ENCODE results near the gene KRTAP4-3. TPM values are rescaled to one million over a fixed set of nuclear protein-coding genes. Genes with fewer than 3 reads are reported as not detected.
A peak's percentile ranks its signal among the peaks of the same experiment; 100 is the strongest.
"Not testable (repeated sequence)": the region's sequence is repeated elsewhere in the genome, so short reads cannot be mapped to it uniquely, and the experiment has no call there.

KRTAP4-3 gene
- total and polyA plus RNA-seq, 8 donors: not detected

GRCh38 chr17:41153856-41154255, 14.2 kb downstream of the KRTAP4-3 start:
- no peaks in the 10 kb centered on the region for H3K36me3 ChIP-seq
- no peaks in the 10 kb centered on the region for H3K9me3 ChIP-seq
- ATAC-seq (no peak), DNase-seq (no peak), FAIRE-seq (no peak)
- 20 to 21% methylated on average over 2 of the region's 2 CpGs for WGBS, 2 donors
- no peak overlapping the region for H3K4me3 ChIP-seq
- H3K4me1 ChIP-seq: no peaks in the 10 kb centered on the region
- TF ChIP-seq, protein P1, sequence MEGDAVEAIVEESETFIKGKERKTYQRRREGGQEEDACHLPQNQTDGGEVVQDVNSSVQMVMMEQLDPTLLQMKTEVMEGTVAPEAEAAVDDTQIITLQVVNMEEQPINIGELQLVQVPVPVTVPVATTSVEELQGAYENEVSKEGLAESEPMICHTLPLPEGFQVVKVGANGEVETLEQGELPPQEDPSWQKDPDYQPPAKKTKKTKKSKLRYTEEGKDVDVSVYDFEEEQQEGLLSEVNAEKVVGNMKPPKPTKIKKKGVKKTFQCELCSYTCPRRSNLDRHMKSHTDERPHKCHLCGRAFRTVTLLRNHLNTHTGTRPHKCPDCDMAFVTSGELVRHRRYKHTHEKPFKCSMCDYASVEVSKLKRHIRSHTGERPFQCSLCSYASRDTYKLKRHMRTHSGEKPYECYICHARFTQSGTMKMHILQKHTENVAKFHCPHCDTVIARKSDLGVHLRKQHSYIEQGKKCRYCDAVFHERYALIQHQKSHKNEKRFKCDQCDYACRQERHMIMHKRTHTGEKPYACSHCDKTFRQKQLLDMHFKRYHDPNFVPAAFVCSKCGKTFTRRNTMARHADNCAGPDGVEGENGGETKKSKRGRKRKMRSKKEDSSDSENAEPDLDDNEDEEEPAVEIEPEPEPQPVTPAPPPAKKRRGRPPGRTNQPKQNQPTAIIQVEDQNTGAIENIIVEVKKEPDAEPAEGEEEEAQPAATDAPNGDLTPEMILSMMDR (IDR thresholded peaks at IDR 0.05): no peak
- no peaks in the 10 kb centered on the region for H3K27me3 ChIP-seq
- intact Hi-C loops (cut with DNase I): no loop called here
- H3K27ac ChIP-seq: no peak overlapping the region

GRCh38 chr17:41151525-41151924, 16.5 kb downstream of the KRTAP4-3 start:
- ATAC-seq (no peak), FAIRE-seq (no peak), DNase-seq (no peak)
- H3K27me3 ChIP-seq: no peaks in the 10 kb centered on the region
- no peaks in the 10 kb centered on the region for H3K9me3 ChIP-seq
- 45 to 62% methylated on average over 2 of the region's 2 CpGs for WGBS, 2 donors
- H3K4me3 ChIP-seq: no peak overlapping the region
- intact Hi-C loops (cut with DNase I): no loop called here
- TF ChIP-seq, protein P1 (IDR thresholded peaks at IDR 0.05): no peak
- no peaks in the 10 kb centered on the region for H3K4me1 ChIP-seq
- no peak overlapping the region for H3K27ac ChIP-seq
- no peaks in the 10 kb centered on the region for H3K36me3 ChIP-seq

GRCh38 chr17:41150026-41150425, 18.0 kb downstream of the KRTAP4-3 start:
- H3K9me3 ChIP-seq: no peaks in the 10 kb centered on the region
- TF ChIP-seq, protein P1 (IDR thresholded peaks at IDR 0.05): no peak
- DNase-seq: no peak
- no peaks in the 10 kb centered on the region for H3K36me3 ChIP-seq
- no peak overlapping the region for H3K4me3 ChIP-seq
- H3K4me1 ChIP-seq: no peaks in the 10 kb centered on the region
- no peak for FAIRE-seq
- intact Hi-C loops (cut with DNase I): no loop called here
- no peak overlapping the region for H3K27ac ChIP-seq
- 78 to 89% methylated on average over 4 of the region's 4 CpGs for WGBS, 2 donors
- H3K27me3 ChIP-seq: no peaks in the 10 kb centered on the region
- ATAC-seq: no peak

DNA sequence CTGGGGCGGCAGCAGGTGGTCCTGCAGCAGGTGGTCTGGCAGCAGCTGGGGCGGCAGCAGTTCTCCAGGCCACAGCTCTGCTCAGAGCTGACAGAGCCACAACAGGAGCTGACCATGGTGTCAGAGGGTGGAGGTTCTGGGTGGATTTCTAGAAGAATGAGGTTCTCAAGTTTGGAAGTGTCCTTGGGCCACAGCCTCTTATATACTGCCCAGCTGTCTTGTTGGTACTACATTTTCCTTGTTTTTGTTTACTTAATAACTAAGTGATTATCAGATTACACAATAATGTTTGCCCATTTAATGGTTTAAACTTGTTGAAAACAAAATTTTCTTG, 18.4 kb downstream of the KRTAP4-3 start, which contains the start of gene KRTAP4-5:
KRTAP4-5 (minus strand) TSS at position 174 of the 334 bp plus-strand sequence; CDS start at position 116, 58 bp downstream.
- H3K27ac ChIP-seq: no peak within 1 kb of the TSS
- intact Hi-C loops (cut with DNase I): no loop called here

GRCh38 chr17:41148971-41149651, 18.9 kb downstream of the KRTAP4-3 start:
- DNase-seq (peak in 1 of 6 donors; percentile 30), ATAC-seq (peak in 2 of 4 donors; percentile 49 to 65)
- H3K9me3 ChIP-seq; H3K4me1 ChIP-seq; H3K36me3 ChIP-seq; intact Hi-C loops (cut with DNase I); H3K4me3 ChIP-seq; H3K27ac ChIP-seq; H3K27me3 ChIP-seq; FAIRE-seq: not testable (repeated sequence)
- 63 to 65% methylated on average over 10 of the region's 10 CpGs for WGBS, 2 donors

More for the DNA sequence above, 18.4 kb downstream of the KRTAP4-3 start, which contains the start of gene KRTAP4-5:
- TF ChIP-seq, protein P1 (IDR thresholded peaks at IDR 0.05): no peak
- no peaks in the 10 kb centered on the region for H3K4me1 ChIP-seq
- no peaks in the 10 kb centered on the region for H3K36me3 ChIP-seq
- no peaks in the 10 kb centered on the region for H3K9me3 ChIP-seq
- 55 to 59% methylated on average over 2 of the region's 2 CpGs for WGBS, 2 donors
- no peaks in the 10 kb centered on the region for H3K27me3 ChIP-seq
- ATAC-seq: no peak
- H3K4me3 ChIP-seq: no peak within 1 kb of the TSS
- no peak for DNase-seq
- FAIRE-seq: no peak

Measured in pancreas (tissue), 10 donors.